Mucosa of descending colon (tissue), 3 donors: ENCODE results near the gene CENPF. TPM values are rescaled to one million over a fixed set of nuclear protein-coding genes. Genes with fewer than 3 reads are reported as not detected.

Experiments
- ATAC-seq: fragments of 200-7000 bp; cut with Tn5 transposase; one replicate; pipeline ENCODE4 v1.9.1; 2020; ENCODE audit warnings: mild to moderate bottlenecking, moderate library complexity
- DNase-seq, 3 donors: peaks; one replicate each; pipeline ENCODE4 v3.0.0-alpha.2; 2020
- H3K36me3 ChIP-seq: fragments of 200-600 bp; one replicate; pipeline ENCODE4 v1.8.0; 2021; ENCODE audit warnings: low read depth, mild to moderate bottlenecking
- H3K4me1 ChIP-seq: fragments of 200-600 bp; one replicate; pipeline ENCODE4 v1.8.0; 2021; ENCODE audit warnings: low read depth, mild to moderate bottlenecking
- H3K4me3 ChIP-seq: fragments of 200-600 bp; one replicate; pipeline ENCODE4 v1.8.0; 2021; ENCODE audit warnings: mild to moderate bottlenecking
- H3K9me3 ChIP-seq: fragments of 200-600 bp; one replicate; pipeline ENCODE4 v1.8.0; 2021; ENCODE audit warnings: mild to moderate bottlenecking
- CTCF ChIP-seq: fragments of 200-600 bp; IDR thresholded peaks from one replicate; pipeline ENCODE4 v1.8.0; 2022; ENCODE audit warnings: antibody characterized with exemption, mild to moderate bottlenecking
- intact Hi-C, 2 donors: fragments of 100-400 bp; cut with DNase I in 1 of 2; cut with micrococcal nuclease in 1 of 2; formaldehyde crosslinking; loops; one replicate each; pipeline versions ENCODE4 v1.11.0 to v1.11.1; 2022; cut with DNase I, micrococcal nuclease
- long read RNA-seq, 2 donors: library from polyadenylated mRNA; unstranded; transcript quantifications; one replicate each; pipeline ENCODE4 v2.0.0, GENCODE V29; 2019 to 2021
- total RNA-seq, 3 donors: library from RNA; stranded (reverse); fragmentation: NEBNext Ultra II Directional in 2 of 3; extraction: Animal tissue kit (Norgen Biotek cat#: 25700) in 2 of 3; gene quantifications; one replicate each; pipeline versions ENCODE4 v1.2.1 to v1.2.4, GENCODE V29; 2021 to 2023
- donor health status: DM: no; HTN: no; CAD: no; lungs with moderate emphysema.
- donor health status: DM: no; HTN: no; CAD: no.
- donor health status: DM: no; HTN: yes; CAD: no.

Gene CENPF
- 10 to 100 TPM in 1 of 3 donors, 1 to 10 TPM in 2; 4.1 to 27.1 (median 6.3) TPM for total RNA-seq
- long read RNA-seq, donor 1, full-length matches to known transcripts: 1 of 2 reads
- long read RNA-seq, donor 1, partial matches to known transcripts: 1 of 2 reads
- long read RNA-seq, donor 1, other reads (novel, unspliced or antisense): 0 of 2 reads
- long read RNA-seq, donor 2, partial matches to known transcripts: 14 of 18 reads
- long read RNA-seq, donor 2, other reads (novel, unspliced or antisense): 0 of 18 reads

- peaks cover 3% of the 10 kb centered on the region for H3K4me1 ChIP-seq
- intact Hi-C loops: no loop called here
- H3K4me3 ChIP-seq: peak within 1 kb of the TSS; percentile 39
- H3K36me3 ChIP-seq: no peaks in the 10 kb centered on the region
- ATAC-seq (peak; percentile 99), DNase-seq (peak; percentile 95 to 96 (median 95))
- no peak for TF ChIP-seq CTCF
- H3K9me3 ChIP-seq: no peaks in the 10 kb centered on the region
These were observed at the start of gene CENPF for GRCh38 chr1:214602764-214603657. Gene CENPF (plus strand): TSS chr1:214603195. CDS start chr1:214613755, 10,560 bp downstream.

- DNase-seq (no peak), ATAC-seq (no peak)
- Histone ChIP-seq H3K36me3 (no peaks in the 10 kb centered on the region), H3K4me3 (no peak overlapping the region), H3K9me3 (no peaks in the 10 kb centered on the region), H3K4me1 (no peaks in the 10 kb centered on the region)
- intact Hi-C loops: no loop called here
- no peak for TF ChIP-seq CTCF
These were observed 44.9 kb upstream of the CENPF start for GRCh38 chr1:214557952-214558735.

- no peak overlapping the region for H3K4me3 ChIP-seq
- H3K4me1 ChIP-seq: no peaks in the 10 kb centered on the region
- no peak for DNase-seq
- H3K36me3 ChIP-seq: no peaks in the 10 kb centered on the region
- intact Hi-C loops: no loop called here
- H3K9me3 ChIP-seq: no peaks in the 10 kb centered on the region
- ATAC-seq: no peak
- TF ChIP-seq CTCF: no peak
These were observed 39.1 kb upstream of the CENPF start for GRCh38 chr1:214563881-214564280.

- DNase-seq (no peak), ATAC-seq (no peak)
- TF ChIP-seq CTCF: no peak
- no peaks in the 10 kb centered on the region for H3K9me3 ChIP-seq
- no peaks in the 10 kb centered on the region for H3K36me3 ChIP-seq
- H3K4me1 ChIP-seq: no peaks in the 10 kb centered on the region
- intact Hi-C loops: no loop called here
- H3K4me3 ChIP-seq: no peak overlapping the region
These were observed 37.7 kb upstream of the CENPF start for GRCh38 chr1:214565310-214565709.
